Fibroblast of villous mesenchyme (primary cell): ENCODE data around the gene DTNB. TPM values are rescaled to one million over a fixed set of nuclear protein-coding genes. Genes with fewer than 3 reads are reported as not detected.

Source experiments
- DNase-seq: peaks from one replicate; pipeline ENCODE4 v3.0.0-alpha.2; 2010; ENCODE audit warnings: low read depth
- H3K4me3 ChIP-seq: 2 replicates; pipeline ENCODE4 v1.5.1; 2011; ENCODE audit warnings: low read depth, mild to moderate bottlenecking, low read length
- CTCF ChIP-seq: IDR thresholded peaks from 2 replicates; pipeline ENCODE4 v1.5.1; 2012; ENCODE audit warnings: low read depth, mild to moderate bottlenecking, low read length; ENCODE audit not compliant: insufficient read depth
- total RNA-seq: library from RNA; depleted of rRNA; stranded (reverse); fragments of >200 nt; gene quantifications from 2 replicates; pipeline ENCODE4 v1.2.3, GENCODE V29; 2012

The DTNB gene
- total RNA-seq, 1 donor: 5.2 TPM

- no peak for TF ChIP-seq CTCF
- DNase-seq: no peak
- no peak overlapping the region for H3K4me3 ChIP-seq
Measured at GRCh38 chr2:25595393-25595792, 78.0 kb downstream of the DTNB start.

DNA sequence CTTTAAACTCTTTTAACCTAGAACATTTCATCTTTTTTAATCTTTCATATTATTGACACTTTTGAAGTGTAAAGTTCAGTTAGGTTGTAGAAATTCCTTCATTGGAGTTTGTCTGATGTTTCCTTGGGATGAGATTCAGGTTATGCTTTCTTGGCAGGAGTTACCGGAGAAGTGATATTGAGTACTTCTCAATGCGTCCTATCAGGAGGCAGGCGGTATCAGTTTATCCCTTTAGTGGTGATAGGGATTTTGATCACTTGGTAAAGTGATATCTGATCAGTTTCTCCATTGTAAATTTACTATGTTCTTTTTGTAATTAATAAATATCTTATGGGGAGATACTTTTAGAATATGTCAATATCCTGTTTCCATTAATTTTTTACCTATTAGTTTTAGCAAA, 78.4 kb downstream of the DTNB start:
- H3K4me3 ChIP-seq: no peak overlapping the region
- TF ChIP-seq CTCF: no peak
- DNase-seq: no peak

DNA sequence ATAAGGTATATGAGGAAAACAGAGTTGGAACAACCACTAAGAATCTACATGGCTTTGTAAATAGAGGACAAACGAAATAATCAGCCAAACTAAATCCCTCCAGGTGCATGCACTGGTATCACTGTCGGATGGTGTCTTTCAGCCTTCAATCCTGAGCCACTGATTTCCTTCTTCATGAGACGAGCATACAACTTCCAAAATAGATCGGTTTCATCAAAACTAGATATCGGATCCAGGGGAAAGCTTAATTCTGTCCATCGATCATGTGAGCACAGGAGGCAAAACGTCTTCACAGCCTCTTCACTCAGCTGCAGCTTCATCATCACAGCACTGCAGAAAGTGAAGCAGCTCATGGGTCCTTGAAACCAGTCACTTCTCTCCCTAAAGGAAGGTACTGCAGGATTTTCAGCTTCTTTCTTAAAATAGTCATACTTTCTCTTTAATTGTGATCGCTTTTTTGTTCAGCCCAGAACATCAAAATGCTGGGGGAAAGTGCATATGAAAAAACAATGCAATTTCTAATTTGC, 80.5 kb downstream of the DTNB start:
- no peak overlapping the region for H3K4me3 ChIP-seq
- TF ChIP-seq CTCF: no peak
- DNase-seq: no peak

- no peak overlapping the region for H3K4me3 ChIP-seq
- no peak for TF ChIP-seq CTCF
- DNase-seq: no peak
Measured at GRCh38 chr2:25590921-25591505, 82.4 kb downstream of the DTNB start.

DNA sequence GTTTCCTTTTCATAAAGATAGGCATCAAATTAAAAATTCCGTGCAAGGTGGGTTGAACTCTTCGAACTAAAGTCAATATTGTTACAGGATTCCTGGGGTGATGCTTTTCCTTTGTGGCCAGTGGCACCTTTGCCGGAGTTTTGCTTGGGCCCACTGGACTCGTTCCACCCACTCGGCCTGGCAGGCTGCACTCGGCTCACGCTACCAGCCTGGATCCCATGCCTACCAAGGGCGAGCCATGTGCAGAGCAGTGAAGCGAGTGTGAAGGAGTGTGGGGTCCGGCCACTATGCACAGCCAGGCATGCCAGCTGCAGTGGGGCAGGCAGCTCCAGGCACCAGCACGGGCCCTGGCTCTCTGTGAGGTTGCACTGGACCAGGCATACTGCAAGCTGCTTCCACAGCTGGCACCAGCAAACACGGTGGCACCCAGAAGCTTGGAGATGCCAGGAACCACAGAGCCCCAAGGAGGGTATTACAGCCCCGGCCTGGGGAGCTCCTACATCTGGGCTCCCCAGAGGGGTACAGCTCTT, 83.6 kb downstream of the DTNB start:
- H3K4me3 ChIP-seq: no peak overlapping the region
- DNase-seq: no peak
- TF ChIP-seq CTCF: no peak

DNA sequence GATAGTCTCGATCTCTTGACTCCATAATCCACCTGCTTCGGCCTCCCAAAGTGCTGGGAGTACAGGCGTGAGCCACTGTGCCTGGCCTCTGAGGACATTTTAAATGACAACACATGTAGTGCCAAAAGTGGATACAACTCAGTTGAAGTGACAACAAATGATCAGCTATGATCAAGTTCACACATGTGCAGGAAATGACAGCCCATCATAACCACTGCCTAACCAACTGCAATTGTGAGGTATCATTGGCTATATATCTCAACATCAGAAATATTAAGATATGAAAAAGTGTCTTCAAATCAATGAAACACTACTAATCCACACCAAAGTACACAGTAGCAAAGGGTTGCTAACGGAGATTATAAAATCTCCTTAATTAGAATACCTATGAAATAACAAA, 84.8 kb downstream of the DTNB start:
- no peak overlapping the region for H3K4me3 ChIP-seq
- DNase-seq: no peak
- TF ChIP-seq CTCF: no peak

- TF ChIP-seq CTCF: no peak
- no peak overlapping the region for H3K4me3 ChIP-seq
- peak; percentile 15 for DNase-seq
Measured at GRCh38 chr2:25587361-25587760, 86.0 kb downstream of the DTNB start.
